AG09309 (cell line): ENCODE results near the gene SF3A2.

Experiments used
- DNase-seq: peaks from one replicate; pipeline ENCODE4 v3.0.0-alpha.2; 2010; ENCODE audit warnings: low read depth
- H3K4me3 ChIP-seq: 2 replicates; pipeline ENCODE4 v1.5.1; 2011; ENCODE audit warnings: mild to moderate bottlenecking, low read depth, low read length, moderate library complexity; ENCODE audit not compliant: control insufficient read depth
- TF ChIP-seq, protein P1 (sequence below): IDR thresholded peaks from 2 replicates; pipeline ENCODE4 v1.5.1; 2011; ENCODE audit warnings: mild to moderate bottlenecking, low read depth, low read length, inconsistent platforms; ENCODE audit not compliant: insufficient read depth, control insufficient read depth; ENCODE audit errors: missing control alignments

The SF3A2 gene

GRCh38 chr19:2247433-2248101, 10.9 kb downstream of the SF3A2 start:
- TF ChIP-seq, protein P1, sequence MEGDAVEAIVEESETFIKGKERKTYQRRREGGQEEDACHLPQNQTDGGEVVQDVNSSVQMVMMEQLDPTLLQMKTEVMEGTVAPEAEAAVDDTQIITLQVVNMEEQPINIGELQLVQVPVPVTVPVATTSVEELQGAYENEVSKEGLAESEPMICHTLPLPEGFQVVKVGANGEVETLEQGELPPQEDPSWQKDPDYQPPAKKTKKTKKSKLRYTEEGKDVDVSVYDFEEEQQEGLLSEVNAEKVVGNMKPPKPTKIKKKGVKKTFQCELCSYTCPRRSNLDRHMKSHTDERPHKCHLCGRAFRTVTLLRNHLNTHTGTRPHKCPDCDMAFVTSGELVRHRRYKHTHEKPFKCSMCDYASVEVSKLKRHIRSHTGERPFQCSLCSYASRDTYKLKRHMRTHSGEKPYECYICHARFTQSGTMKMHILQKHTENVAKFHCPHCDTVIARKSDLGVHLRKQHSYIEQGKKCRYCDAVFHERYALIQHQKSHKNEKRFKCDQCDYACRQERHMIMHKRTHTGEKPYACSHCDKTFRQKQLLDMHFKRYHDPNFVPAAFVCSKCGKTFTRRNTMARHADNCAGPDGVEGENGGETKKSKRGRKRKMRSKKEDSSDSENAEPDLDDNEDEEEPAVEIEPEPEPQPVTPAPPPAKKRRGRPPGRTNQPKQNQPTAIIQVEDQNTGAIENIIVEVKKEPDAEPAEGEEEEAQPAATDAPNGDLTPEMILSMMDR, result no peak
- no peak for DNase-seq
- no peak overlapping the region for H3K4me3 ChIP-seq

DNA sequence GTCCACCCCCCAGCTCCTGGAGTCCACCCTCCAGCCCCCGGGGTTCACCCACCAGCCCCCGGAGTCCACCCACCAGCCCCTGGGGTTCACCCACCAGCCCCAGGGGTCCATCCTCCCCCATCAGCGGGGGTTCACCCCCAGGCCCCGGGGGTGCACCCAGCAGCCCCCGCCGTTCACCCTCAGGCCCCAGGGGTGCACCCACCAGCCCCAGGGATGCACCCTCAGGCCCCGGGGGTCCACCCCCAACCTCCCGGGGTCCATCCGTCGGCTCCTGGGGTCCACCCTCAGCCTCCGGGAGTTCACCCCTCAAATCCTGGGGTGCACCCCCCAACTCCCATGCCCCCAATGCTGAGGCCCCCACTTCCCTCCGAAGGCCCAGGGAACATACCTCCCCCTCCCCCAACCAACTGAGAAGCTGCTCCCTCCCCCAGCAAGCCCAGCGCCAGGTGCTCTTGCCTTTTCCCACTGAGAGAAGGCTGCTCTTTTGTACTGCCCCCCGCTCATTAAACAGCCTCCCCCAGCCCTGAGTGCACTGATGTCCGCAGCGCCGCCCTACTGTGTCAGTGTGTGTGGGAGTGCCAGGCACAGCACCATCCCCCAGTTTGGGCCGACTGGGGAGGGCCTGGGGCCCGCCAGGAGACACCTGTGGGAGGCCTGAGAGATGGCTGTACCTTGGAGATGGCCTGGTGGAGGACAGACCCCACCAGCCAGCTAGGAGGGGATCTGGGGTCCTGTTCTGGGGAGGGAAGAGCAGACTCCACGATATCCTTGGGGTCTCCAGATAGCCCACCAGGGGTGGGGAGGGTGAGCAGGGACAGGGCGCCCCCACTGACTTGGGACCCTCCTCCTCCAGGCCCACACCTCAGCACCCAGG, 11.7 kb downstream of the SF3A2 start:
- TF ChIP-seq, protein P1, result no peak
- no peak for DNase-seq
- no peak overlapping the region for H3K4me3 ChIP-seq

GRCh38 chr19:2249010-2249866, 12.6 kb downstream of the SF3A2 start, which contains the start of gene AMH:
Gene AMH (plus strand): TSS chr19:2249323. CDS start chr19:2249333, 10 bp downstream.
- TF ChIP-seq, protein P1, result no peak
- DNase-seq, result no peak
- no peak within 1 kb of the TSS for H3K4me3 ChIP-seq

- DNase-seq, result no peak
- TF ChIP-seq, protein P1, result no peak
- H3K4me3 ChIP-seq, result no peak overlapping the region
These were observed 13.5 kb downstream of the SF3A2 start for GRCh38 chr19:2249880-2250765.

- TF ChIP-seq, protein P1, result no peak
- H3K4me3 ChIP-seq, result no peak overlapping the region
These were observed 14.1 kb downstream of the SF3A2 start for GRCh38 chr19:2250766-2251105.

More at GRCh38 chr19:2250766-2251105, 14.1 kb downstream of the SF3A2 start:
- DNase-seq, result no peak
